HG03095 (cell line): Measurements from ENCODE around the gene LEKR1.
"Not testable (repeated sequence)": the region's sequence is repeated elsewhere in the genome, so short reads cannot be mapped to it uniquely, and the experiment has no call there.

Experiments
- ATAC-seq: cut with Tn5 transposase; IDR thresholded peaks from one replicate; pipeline ENCODE4 v1.9.1; 2021; ENCODE audit warnings: moderate library complexity; ENCODE audit not compliant: unreplicated experiment

The LEKR1 gene

GRCh38 chr3:156898296-156898880 is 72.2 kb downstream of the LEKR1 start:
- ATAC-seq, result no peak

- ATAC-seq, result no peak
These were observed 73.8 kb downstream of the LEKR1 start for GRCh38 chr3:156899951-156900350.

GRCh38 chr3:156902916-156903315 is 76.8 kb downstream of the LEKR1 start:
- ATAC-seq, result no peak

GRCh38 chr3:156906275-156906674 is 80.1 kb downstream of the LEKR1 start:
- ATAC-seq, result no peak

GRCh38 chr3:156908398-156908797 is 82.2 kb downstream of the LEKR1 start:
- no peak for ATAC-seq

GRCh38 chr3:156910022-156910421 is 83.9 kb downstream of the LEKR1 start:
- no peak for ATAC-seq

- not testable (repeated sequence) for ATAC-seq
These were observed 84.7 kb downstream of the LEKR1 start for GRCh38 chr3:156910831-156911230.

- ATAC-seq, result not testable (repeated sequence)
These were observed 88.1 kb downstream of the LEKR1 start for GRCh38 chr3:156914300-156914699.

GRCh38 chr3:156915372-156915771 is 89.2 kb downstream of the LEKR1 start:
- no peak for ATAC-seq

GRCh38 chr3:156918746-156919145 is 92.6 kb downstream of the LEKR1 start:
- no peak for ATAC-seq

GRCh38 chr3:156919818-156920217 is 93.7 kb downstream of the LEKR1 start:
- no peak for ATAC-seq

- ATAC-seq, result no peak
These were observed 94.2 kb downstream of the LEKR1 start for GRCh38 chr3:156920399-156920798.

GRCh38 chr3:156923349-156923748 is 97.2 kb downstream of the LEKR1 start:
- ATAC-seq, result no peak

GRCh38 chr3:156938724-156939123 is 112.6 kb downstream of the LEKR1 start:
- ATAC-seq, result no peak

- no peak for ATAC-seq
These were observed 113.2 kb downstream of the LEKR1 start for GRCh38 chr3:156939315-156939714.

GRCh38 chr3:156941311-156941710 is 115.2 kb downstream of the LEKR1 start:
- no peak for ATAC-seq

- no peak for ATAC-seq
These were observed 122.5 kb downstream of the LEKR1 start for GRCh38 chr3:156948402-156949210.

GRCh38 chr3:156952011-156952410 is 125.9 kb downstream of the LEKR1 start:
- ATAC-seq, result no peak

- peak; percentile 94 for ATAC-seq
These were observed 131.6 kb downstream of the LEKR1 start for GRCh38 chr3:156957715-156958114.

- ATAC-seq, result no peak
These were observed 136.9 kb downstream of the LEKR1 start for GRCh38 chr3:156963096-156963495.

GRCh38 chr3:156964577-156964976 is 138.4 kb downstream of the LEKR1 start:
- no peak for ATAC-seq

GRCh38 chr3:156966349-156966748 is 140.2 kb downstream of the LEKR1 start:
- ATAC-seq, result not testable (repeated sequence)
